DLD1 (cell line): ENCODE data around the gene TBCEL.
"Not testable (repeated sequence)": the region's sequence is repeated elsewhere in the genome, so short reads cannot be mapped to it uniquely, and the experiment has no call there.

Experiments used
- in situ Hi-C: cut with HindIII; loops from 2 replicates; pipeline ENCODE4 v1.10.0; 2017; ENCODE audit warnings: low sequenced_read_pairs

The TBCEL gene

DNA sequence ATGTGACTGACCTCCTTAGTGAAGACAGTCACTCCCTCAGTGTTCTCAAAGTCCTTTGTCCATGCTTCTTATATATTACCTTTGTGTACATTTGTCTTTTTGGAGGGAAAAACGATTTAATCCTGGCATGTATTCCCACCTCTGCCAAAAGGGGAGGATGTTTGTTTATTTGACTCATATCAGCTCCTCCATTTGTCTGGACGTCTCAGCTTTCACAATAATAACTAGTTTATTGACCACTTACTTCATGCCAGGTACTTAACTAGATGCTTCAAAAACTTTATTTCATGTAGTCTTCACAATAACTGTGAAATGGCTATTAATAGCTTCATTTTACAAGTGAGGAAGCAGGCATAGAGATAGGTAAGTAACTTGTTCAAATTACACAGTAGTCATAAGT lies 5.3 kb downstream of the TBCEL start:
- in situ Hi-C loops, result no loop called here

- in situ Hi-C loops, result no loop called here
These were observed 6.0 kb downstream of the TBCEL start for GRCh38 chr11:121029813-121030445.

- in situ Hi-C loops, result no loop called here
These were observed 7.3 kb downstream of the TBCEL start for GRCh38 chr11:121031167-121031566.

GRCh38 chr11:121031648-121032047 lies 7.7 kb downstream of the TBCEL start:
- in situ Hi-C loops, result not testable (repeated sequence)

DNA sequence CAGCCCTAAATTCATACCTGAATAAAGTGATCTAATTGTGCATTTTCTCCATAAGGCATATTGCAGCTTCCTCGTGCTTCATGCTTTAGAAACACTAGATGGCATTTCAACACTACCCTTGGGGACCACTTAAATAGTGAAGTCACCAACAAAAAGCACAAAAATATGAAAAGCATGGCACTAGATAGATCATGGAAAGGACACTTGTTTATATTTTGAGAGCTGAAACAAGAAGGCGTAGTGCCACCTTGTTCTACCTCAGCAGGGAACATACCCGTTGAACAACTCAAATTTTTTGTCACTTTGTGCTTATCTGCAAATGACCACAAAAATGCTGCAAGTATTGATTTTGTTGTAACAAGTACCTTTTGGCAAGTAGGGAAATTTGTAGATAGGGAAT lies 8.6 kb downstream of the TBCEL start:
- in situ Hi-C loops, result no loop called here

GRCh38 chr11:121033635-121034034 lies 9.7 kb downstream of the TBCEL start:
- in situ Hi-C loops, result no loop called here

DNA sequence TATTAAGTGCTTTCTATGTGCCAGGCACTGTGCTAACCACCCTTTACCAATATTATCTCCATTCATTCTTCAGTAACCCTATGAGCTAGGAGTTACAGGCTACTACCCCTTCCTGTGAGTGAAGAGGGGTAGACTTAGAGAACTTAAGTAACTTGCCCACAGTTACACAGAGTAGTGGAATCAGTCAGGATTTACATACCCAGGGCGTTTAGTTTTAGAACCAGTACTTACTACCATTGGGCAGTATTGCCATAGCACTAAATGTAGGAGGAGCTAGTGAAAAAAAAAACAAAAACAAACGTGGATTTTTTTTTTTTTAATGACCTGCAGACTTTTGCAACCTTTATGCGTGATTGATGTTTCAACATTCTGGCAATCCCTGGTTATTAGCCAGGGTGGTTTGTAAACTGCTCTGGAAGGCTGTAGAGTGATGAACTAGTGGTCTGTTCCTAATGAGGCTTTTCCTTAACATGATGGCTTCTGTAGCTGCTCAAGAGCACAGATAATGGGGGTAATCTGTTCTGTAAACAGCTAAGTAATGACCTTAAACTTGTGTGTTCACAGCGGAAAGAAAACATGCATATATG lies 11.4 kb downstream of the TBCEL start:
- in situ Hi-C loops, result no loop called here

- in situ Hi-C loops, result no loop called here
These were observed 11.9 kb downstream of the TBCEL start for GRCh38 chr11:121035780-121036179.

DNA sequence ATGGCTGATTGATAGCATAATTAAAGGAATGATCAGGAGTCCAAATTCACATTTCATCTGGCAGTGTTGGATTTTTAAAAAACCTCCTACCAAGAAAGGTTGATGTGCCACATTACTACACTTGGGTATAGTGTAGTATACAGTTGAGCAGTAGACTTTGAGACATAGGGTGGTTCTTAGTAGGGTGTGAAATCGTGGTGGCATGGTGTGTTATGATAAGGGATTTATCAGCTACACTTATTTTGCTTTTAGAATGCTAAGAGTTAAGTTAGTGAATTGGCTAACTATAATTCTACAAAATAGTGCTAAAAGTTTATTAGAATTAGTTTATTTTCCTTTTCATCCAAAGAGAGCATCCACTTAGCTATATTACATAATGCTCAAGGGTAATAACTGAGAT lies 13.1 kb downstream of the TBCEL start:
- in situ Hi-C loops, result no loop called here

- in situ Hi-C loops, result no loop called here
These were observed 14.9 kb downstream of the TBCEL start for GRCh38 chr11:121038648-121039409.

- in situ Hi-C loops, result no loop called here
These were observed 16.2 kb downstream of the TBCEL start for GRCh38 chr11:121039971-121040613.

DNA sequence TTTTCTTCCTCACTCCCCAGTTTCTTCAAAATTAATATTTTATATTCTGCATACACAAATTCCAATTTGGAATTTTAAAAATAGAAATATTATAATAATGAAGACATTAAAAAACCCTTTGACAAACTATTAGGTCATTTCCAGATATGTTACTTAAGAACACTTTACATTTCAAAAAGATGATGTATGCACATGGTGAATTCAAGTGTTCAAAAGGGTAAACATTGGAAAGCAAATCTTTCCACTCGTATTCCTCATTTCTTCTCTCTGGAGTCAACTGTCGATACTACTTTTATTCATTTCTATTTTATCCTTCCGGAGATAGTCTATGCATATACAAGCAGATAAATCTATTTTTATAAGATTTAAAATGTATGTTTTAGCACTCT lies 16.7 kb downstream of the TBCEL start:
- in situ Hi-C loops, result no loop called here

DNA sequence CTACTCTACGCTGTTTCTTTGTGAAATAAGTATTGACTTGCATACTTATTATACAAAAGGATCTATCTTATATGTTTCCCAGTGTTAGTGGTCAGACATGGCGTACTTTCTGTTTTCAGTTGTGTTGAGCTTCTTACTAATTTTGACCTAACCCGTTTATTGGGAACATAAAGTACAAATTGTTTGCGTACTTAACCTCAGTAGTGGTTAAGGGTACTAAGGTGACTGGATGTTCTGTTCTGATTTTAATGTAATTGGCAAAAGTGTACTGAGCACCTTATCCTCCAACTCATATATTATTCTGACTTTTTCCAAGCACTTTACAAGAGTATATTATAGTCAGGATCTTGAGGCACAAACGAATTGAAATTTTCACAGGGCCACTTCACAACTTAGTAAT lies 17.2 kb downstream of the TBCEL start:
- in situ Hi-C loops, result no loop called here

DNA sequence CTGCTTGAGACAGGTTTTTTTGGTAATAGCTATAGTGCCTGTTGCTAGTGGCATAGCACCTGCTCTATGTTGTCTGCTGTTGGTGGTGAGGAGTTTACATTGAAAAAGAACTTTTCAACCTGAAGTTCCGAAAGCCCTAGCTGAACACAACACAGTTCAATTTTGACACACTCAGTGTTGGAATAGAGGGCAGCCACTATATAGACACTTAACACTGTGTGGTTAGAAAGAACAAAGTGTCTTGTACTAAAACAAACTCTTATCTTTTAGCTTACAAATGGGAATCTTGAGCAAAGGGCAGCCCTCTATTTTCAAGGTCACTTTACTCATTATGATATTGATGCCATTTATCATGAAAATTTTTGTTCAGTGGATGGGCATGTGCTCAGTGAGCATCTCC lies 18.4 kb downstream of the TBCEL start:
- in situ Hi-C loops, result no loop called here

DNA sequence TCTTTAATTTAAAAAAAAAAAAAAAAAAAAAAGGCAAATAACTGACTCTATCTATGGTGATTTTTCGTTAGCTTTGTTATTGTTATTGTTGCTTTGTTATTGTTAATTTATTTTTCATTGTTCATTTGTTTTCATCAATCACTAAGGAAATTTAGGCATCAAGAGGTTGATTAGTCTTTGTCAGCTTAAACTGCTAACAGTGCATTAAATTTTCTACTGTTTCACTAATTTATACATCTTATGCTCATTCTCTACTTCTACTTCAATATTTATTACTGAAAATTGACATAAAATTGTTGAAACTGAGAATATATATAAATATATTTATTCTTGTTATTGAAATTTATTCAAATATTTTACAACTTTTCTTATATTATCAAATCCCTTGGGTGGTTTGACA lies 24.0 kb downstream of the TBCEL start:
- in situ Hi-C loops, result no loop called here

DNA sequence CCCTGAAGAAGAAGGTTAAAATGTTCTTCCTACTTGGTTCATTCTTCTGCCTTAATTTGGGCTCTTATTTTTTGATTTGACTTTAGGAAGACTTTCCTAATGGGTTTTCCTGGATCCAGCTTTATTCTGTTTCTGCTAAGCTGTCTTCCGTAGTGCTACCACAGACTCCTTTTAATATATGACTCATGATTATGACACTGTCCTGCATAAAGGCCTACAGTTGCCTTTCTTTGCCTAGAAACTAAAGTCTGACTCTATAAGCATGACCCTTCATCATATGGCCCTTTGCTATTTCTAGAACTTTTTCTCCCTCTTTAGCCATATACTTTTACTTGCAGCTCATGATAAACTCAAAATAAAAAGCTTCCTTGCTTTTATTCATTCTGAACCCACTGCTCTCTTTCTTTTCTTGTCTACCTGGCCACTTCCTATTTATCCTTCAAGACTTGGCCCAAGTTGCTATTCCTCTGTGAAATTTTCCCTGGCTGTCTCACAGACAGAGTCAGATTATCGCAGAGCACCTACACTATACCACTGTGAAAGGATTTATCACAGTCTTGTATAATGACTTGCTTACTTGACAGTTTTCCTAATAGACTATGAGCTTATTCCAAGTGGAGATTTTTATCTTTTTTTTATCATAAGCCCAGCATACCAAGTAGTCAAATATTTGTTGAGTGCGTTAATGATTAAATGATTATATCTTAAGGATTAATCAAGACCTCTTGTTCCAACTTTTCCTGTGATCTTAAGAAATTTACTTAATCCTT lies 24.7 kb downstream of the TBCEL start:
- in situ Hi-C loops, result no loop called here

GRCh38 chr11:121053244-121053643 lies 29.3 kb downstream of the TBCEL start:
- in situ Hi-C loops, result no loop called here

- in situ Hi-C loops, result no loop called here
These were observed 30.4 kb downstream of the TBCEL start for GRCh38 chr11:121054266-121054665.

GRCh38 chr11:121055076-121055475 lies 31.2 kb downstream of the TBCEL start:
- in situ Hi-C loops, result no loop called here

GRCh38 chr11:121057922-121058321 lies 34.0 kb downstream of the TBCEL start:
- in situ Hi-C loops, result no loop called here

DNA sequence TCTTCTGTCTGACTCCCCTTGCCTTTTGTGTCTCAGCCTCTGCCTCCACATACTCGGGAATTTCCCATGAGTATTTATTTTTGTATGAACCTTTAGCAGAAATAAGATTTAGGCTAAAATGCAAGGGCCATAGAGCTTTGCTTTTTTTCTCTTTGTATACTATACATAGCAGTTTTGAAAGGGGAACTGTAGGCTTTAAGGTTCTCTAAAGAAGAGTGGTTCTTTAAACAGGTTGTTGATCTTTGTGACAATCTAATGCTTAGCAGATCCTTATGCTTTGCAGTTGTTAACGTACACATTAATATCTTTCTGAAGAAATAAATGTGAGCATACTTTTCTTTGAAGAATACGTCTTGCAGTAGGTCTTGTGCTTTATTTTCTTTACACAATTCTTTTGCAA lies 35.0 kb downstream of the TBCEL start:
- in situ Hi-C loops, result no loop called here
